ENCODE measurements around the gene MAPK4. TPM values are rescaled to one million over a fixed set of nuclear protein-coding genes. Genes with fewer than 3 reads are reported as not detected.

MAPK4 gene
- total RNA-seq, 4 donors from 2014 or later: 0.13 to 3.1 (median 0.61) TPM

GRCh38 chr18:50662775-50663383, 103.0 kb downstream of the MAPK4 start:
- Histone ChIP-seq H3K4me3 (no peak overlapping the region), H3K9me3 (peaks cover 0 to 9% (median 0%) of the 10 kb centered on the region in 3 donors), H3K27ac (no peak overlapping the region), H3K27me3 (no peaks in the 10 kb centered on the region), H3K4me1 (no peaks in the 10 kb centered on the region), H3K36me3 (no peaks in the 10 kb centered on the region)
- WGBS, 2 donors: 20 to 37% methylated on average over 9 of the region's 10 CpGs
- no peak for DNase-seq
- TF ChIP-seq POLR2A (IDR thresholded peaks at IDR 0.05) (no peak), CTCF (IDR thresholded peaks at IDR 0.05) (no peak)
- intact Hi-C loops (cut with DNase I): no loop called here

- Histone ChIP-seq H3K27ac (no peak overlapping the region), H3K36me3 (no peaks in the 10 kb centered on the region), H3K4me1 (no peaks in the 10 kb centered on the region), H3K9me3 (peaks cover 0 to 9% (median 0%) of the 10 kb centered on the region in 3 donors), H3K4me3 (no peak overlapping the region), H3K27me3 (no peaks in the 10 kb centered on the region)
- intact Hi-C loops (cut with DNase I): no loop called here
- no peak for DNase-seq
- 89 to 95% methylated on average over 26 to 31 of the region's 40 CpGs for WGBS, 2 donors
- TF ChIP-seq CTCF (IDR thresholded peaks at IDR 0.05) (no peak), POLR2A (IDR thresholded peaks at IDR 0.05) (no peak)
These were observed 103.9 kb downstream of the MAPK4 start for GRCh38 chr18:50663626-50664441.

- TF ChIP-seq CTCF (IDR thresholded peaks at IDR 0.05) (no peak), POLR2A (IDR thresholded peaks at IDR 0.05) (no peak)
- no peak overlapping the region for H3K27ac ChIP-seq
- 55 to 63% methylated on average over 5 to 6 of the region's 6 CpGs for WGBS, 2 donors
- intact Hi-C loops (cut with DNase I): no loop called here
- H3K4me1 ChIP-seq: no peaks in the 10 kb centered on the region
- no peak for DNase-seq
- no peaks in the 10 kb centered on the region for H3K36me3 ChIP-seq
- peaks cover 0 to 9% (median 0%) of the 10 kb centered on the region in 3 donors for H3K9me3 ChIP-seq
- no peaks in the 10 kb centered on the region for H3K27me3 ChIP-seq
- H3K4me3 ChIP-seq: no peak overlapping the region
These were observed 105.1 kb downstream of the MAPK4 start for GRCh38 chr18:50665015-50665414.

GRCh38 chr18:50665519-50665918, 105.6 kb downstream of the MAPK4 start:
- no peak overlapping the region for H3K4me3 ChIP-seq
- DNase-seq: no peak
- no peaks in the 10 kb centered on the region for H3K36me3 ChIP-seq
- H3K27ac ChIP-seq: no peak overlapping the region
- H3K9me3 ChIP-seq: peaks cover 0 to 9% (median 0%) of the 10 kb centered on the region in 3 donors
- intact Hi-C loops (cut with DNase I): no loop called here
- TF ChIP-seq POLR2A (IDR thresholded peaks at IDR 0.05) (no peak), CTCF (IDR thresholded peaks at IDR 0.05) (no peak)
- no peaks in the 10 kb centered on the region for H3K27me3 ChIP-seq
- no peaks in the 10 kb centered on the region for H3K4me1 ChIP-seq

GRCh38 chr18:50666536-50666935, 106.6 kb downstream of the MAPK4 start:
- intact Hi-C loops (cut with DNase I): no loop called here
- Histone ChIP-seq H3K27ac (no peak overlapping the region), H3K4me3 (no peak overlapping the region), H3K27me3 (no peaks in the 10 kb centered on the region), H3K4me1 (no peaks in the 10 kb centered on the region), H3K36me3 (no peaks in the 10 kb centered on the region), H3K9me3 (peaks cover 0 to 7% (median 0%) of the 10 kb centered on the region in 3 donors)
- 59 to 61% methylated on average over 4 of the region's 4 CpGs for WGBS, 2 donors
- TF ChIP-seq POLR2A (IDR thresholded peaks at IDR 0.05): no peak
- TF ChIP-seq CTCF (IDR thresholded peaks at IDR 0.05): no peak
- no peak for DNase-seq

Measured in esophagus squamous epithelium (tissue), 5 donors.